ENCODE data around the gene THAP11. TPM values are rescaled to one million over a fixed set of nuclear protein-coding genes. Genes with fewer than 3 reads are reported as not detected.

THAP11 gene
- total and polyA plus RNA-seq, 2 of the 13 experiments (the other 11 are each of a cell fraction or from before 2014, with no cell fraction given) = 44.2 to 53.4 TPM

DNA sequence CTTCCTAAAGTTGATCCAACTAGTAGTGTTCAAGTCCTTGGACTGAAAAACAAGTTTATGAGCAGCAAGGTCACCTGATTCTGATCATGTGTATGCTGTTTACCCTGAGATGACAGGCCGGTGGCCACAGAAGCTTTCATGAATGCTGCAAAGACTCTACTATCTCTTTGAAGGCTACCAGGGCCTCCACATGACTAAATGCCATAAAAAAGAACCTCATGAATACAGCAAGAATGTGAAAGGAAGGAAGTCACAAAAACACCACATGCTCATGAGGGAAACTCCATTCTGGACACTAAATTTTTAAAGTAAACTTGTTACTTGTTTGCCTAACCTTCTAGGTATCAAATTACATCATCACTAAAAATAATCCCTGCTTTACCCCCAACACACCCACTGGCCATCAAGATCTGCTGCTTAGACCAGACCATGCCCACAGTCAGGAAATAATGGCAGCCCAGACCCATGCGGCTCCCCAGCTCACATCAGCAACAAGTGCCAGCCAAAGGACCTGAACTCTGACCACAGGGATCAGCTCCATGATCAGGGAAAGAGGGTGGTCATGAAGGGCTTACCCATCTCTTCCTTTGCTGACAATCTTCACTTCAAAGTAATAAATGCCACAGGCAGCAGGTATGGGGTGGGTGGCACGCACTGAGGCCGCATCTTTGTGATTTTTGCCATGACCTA, 37.1 kb upstream of the THAP11 start (continued):
- TF ChIP-seq NFYC (CRISPR knock-in tag; IDR thresholded peaks at IDR 0.05) (no peak), ZNF274 (CRISPR knock-in tag; IDR thresholded peaks at IDR 0.05) (no peak), TGIF2 (CRISPR knock-in tag; IDR thresholded peaks at IDR 0.05) (peak; percentile 95), ESRRA (CRISPR knock-in tag; IDR thresholded peaks at IDR 0.05; ENCODE audit: low read depth) (no peak), ZNF782 (CRISPR knock-in tag; IDR thresholded peaks at IDR 0.05; ENCODE audit: borderline replicate concordance) (no peak), JUNB (CRISPR knock-in tag; IDR thresholded peaks at IDR 0.05; ENCODE audit: borderline replicate concordance) (no peak), RBAK (CRISPR knock-in tag; IDR thresholded peaks at IDR 0.05) (no peak)
- TF ChIP-seq, protein P1, sequence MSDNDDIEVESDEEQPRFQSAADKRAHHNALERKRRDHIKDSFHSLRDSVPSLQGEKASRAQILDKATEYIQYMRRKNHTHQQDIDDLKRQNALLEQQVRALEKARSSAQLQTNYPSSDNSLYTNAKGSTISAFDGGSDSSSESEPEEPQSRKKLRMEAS (IDR thresholded peaks at IDR 0.05) = peak; percentile 34; the same call in 1 of the 2 replicates
- TF ChIP-seq, protein P2, sequence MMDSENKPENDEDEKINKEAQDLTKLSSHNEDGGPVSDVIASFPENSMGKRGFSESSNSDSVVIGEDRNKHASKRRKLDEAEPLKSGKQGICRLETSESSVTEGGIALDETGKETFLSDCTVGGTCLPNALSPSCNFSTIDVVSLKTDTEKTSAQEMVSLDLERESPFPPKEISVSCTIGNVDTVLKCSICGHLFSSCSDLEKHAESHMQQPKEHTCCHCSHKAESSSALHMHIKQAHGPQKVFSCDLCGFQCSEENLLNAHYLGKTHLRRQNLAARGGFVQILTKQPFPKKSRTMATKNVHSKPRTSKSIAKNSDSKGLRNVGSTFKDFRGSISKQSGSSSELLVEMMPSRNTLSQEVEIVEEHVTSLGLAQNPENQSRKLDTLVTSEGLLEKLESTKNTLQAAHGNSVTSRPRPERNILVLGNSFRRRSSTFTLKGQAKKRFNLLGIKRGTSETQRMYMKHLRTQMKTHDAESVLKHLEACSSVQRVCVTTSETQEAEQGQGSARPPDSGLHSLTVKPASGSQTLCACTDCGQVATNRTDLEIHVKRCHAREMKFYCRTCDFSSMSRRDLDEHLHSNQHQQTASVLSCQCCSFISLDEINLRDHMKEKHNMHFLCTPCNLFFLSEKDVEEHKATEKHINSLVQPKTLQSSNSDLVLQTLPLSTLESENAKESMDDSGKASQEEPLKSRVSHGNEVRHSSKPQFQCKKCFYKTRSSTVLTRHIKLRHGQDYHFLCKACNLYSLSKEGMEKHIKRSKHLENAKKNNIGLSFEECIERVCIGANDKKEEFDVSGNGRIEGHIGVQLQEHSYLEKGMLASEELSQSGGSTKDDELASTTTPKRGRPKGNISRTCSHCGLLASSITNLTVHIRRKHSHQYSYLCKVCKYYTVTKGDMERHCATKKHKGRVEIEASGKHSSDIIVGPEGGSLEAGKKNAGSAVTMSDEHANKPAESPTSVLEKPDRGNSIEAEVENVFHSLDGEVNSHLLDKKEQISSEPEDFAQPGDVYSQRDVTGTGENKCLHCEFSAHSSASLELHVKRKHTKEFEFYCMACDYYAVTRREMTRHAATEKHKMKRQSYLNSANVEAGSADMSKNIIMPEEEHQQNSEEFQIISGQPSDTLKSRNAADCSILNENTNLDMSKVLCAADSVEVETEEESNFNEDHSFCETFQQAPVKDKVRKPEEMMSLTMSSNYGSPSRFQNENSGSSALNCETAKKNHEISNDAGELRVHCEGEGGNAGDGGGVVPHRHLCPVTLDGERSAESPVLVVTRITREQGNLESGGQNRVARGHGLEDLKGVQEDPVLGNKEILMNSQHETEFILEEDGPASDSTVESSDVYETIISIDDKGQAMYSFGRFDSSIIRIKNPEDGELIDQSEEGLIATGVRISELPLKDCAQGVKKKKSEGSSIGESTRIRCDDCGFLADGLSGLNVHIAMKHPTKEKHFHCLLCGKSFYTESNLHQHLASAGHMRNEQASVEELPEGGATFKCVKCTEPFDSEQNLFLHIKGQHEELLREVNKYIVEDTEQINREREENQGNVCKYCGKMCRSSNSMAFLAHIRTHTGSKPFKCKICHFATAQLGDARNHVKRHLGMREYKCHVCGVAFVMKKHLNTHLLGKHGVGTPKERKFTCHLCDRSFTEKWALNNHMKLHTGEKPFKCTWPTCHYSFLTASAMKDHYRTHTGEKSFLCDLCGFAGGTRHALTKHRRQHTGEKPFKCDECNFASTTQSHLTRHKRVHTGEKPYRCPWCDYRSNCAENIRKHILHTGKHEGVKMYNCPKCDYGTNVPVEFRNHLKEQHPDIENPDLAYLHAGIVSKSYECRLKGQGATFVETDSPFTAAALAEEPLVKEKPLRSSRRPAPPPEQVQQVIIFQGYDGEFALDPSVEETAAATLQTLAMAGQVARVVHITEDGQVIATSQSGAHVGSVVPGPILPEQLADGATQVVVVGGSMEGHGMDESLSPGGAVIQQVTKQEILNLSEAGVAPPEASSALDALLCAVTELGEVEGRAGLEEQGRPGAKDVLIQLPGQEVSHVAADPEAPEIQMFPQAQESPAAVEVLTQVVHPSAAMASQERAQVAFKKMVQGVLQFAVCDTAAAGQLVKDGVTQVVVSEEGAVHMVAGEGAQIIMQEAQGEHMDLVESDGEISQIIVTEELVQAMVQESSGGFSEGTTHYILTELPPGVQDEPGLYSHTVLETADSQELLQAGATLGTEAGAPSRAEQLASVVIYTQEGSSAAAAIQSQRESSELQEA (CRISPR knock-in tag; IDR thresholded peaks at IDR 0.05; ENCODE audit: not compliant biosample characterization) = no peak
- TF ChIP-seq, protein P3, sequence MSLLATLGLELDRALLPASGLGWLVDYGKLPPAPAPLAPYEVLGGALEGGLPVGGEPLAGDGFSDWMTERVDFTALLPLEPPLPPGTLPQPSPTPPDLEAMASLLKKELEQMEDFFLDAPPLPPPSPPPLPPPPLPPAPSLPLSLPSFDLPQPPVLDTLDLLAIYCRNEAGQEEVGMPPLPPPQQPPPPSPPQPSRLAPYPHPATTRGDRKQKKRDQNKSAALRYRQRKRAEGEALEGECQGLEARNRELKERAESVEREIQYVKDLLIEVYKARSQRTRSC (CRISPR knock-in tag; IDR thresholded peaks at IDR 0.05; ENCODE audit: low read depth) = no peak
- TF ChIP-seq, protein P4, sequence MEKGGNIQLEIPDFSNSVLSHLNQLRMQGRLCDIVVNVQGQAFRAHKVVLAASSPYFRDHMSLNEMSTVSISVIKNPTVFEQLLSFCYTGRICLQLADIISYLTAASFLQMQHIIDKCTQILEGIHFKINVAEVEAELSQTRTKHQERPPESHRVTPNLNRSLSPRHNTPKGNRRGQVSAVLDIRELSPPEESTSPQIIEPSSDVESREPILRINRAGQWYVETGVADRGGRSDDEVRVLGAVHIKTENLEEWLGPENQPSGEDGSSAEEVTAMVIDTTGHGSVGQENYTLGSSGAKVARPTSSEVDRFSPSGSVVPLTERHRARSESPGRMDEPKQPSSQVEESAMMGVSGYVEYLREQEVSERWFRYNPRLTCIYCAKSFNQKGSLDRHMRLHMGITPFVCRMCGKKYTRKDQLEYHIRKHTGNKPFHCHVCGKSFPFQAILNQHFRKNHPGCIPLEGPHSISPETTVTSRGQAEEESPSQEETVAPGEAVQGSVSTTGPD (CRISPR knock-in tag; IDR thresholded peaks at IDR 0.05) = no peak
- TF ChIP-seq, protein P5, sequence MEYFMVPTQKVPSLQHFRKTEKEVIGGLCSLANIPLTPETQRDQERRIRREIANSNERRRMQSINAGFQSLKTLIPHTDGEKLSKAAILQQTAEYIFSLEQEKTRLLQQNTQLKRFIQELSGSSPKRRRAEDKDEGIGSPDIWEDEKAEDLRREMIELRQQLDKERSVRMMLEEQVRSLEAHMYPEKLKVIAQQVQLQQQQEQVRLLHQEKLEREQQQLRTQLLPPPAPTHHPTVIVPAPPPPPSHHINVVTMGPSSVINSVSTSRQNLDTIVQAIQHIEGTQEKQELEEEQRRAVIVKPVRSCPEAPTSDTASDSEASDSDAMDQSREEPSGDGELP (IDR thresholded peaks at IDR 0.05; ENCODE audit: borderline replicate concordance, low read depth) = peak; percentile 74; the same call in 1 of the 2 replicates
- TF ChIP-seq, protein P6, sequence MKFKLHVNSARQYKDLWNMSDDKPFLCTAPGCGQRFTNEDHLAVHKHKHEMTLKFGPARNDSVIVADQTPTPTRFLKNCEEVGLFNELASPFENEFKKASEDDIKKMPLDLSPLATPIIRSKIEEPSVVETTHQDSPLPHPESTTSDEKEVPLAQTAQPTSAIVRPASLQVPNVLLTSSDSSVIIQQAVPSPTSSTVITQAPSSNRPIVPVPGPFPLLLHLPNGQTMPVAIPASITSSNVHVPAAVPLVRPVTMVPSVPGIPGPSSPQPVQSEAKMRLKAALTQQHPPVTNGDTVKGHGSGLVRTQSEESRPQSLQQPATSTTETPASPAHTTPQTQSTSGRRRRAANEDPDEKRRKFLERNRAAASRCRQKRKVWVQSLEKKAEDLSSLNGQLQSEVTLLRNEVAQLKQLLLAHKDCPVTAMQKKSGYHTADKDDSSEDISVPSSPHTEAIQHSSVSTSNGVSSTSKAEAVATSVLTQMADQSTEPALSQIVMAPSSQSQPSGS (CRISPR knock-in tag; IDR thresholded peaks at IDR 0.05) = 0 out of 2 replicates have a peak, but pooled peaks have one; percentile 46
- TF ChIP-seq, protein P7, sequence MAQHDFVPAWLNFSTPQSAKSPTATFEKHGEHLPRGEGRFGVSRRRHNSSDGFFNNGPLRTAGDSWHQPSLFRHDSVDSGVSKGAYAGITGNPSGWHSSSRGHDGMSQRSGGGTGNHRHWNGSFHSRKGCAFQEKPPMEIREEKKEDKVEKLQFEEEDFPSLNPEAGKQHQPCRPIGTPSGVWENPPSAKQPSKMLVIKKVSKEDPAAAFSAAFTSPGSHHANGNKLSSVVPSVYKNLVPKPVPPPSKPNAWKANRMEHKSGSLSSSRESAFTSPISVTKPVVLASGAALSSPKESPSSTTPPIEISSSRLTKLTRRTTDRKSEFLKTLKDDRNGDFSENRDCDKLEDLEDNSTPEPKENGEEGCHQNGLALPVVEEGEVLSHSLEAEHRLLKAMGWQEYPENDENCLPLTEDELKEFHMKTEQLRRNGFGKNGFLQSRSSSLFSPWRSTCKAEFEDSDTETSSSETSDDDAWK (CRISPR knock-in tag; IDR thresholded peaks at IDR 0.05) = no peak

Data from HepG2 (cell line).